Smooth muscle cell (in vitro differentiated cells): ENCODE results near the gene PPP4R4. TPM values are rescaled to one million over a fixed set of nuclear protein-coding genes. Genes with fewer than 3 reads are reported as not detected.
A peak's percentile ranks its signal among the peaks of the same experiment; 100 is the strongest.

Source experiments
- DNase-seq: peaks from one replicate; lab custom pipeline; 2025; ENCODE audit not compliant: unreplicated experiment; lab: John Stamatoyannopoulos, UW
- H2AFZ ChIP-seq: fragments of 200-600 bp; sonication (generic); 2 replicates; pipeline ENCODE4 v1.6.0; 2016; ENCODE audit warnings: antibody characterized with exemption, low read depth, mild to moderate bottlenecking
- H3F3A ChIP-seq: fragments of 200-600 bp; sonication (generic); 2 replicates; pipeline ENCODE4 v1.6.0; 2017; ENCODE audit warnings: antibody characterized with exemption, low read depth
- H3K27ac ChIP-seq: fragments of 200-600 bp; sonication (generic); 2 replicates; pipeline ENCODE4 v1.5.1; 2016; ENCODE audit warnings: low read depth, mild to moderate bottlenecking
- H3K27me3 ChIP-seq: fragments of 200-600 bp; sonication (generic); 2 replicates; pipeline ENCODE4 v1.6.1; 2016; ENCODE audit warnings: low read depth, mild to moderate bottlenecking
- H3K36me3 ChIP-seq: fragments of 200-600 bp; sonication (generic); 2 replicates; pipeline ENCODE4 v1.5.1; 2016; ENCODE audit warnings: low read depth
- H3K4me1 ChIP-seq: fragments of 200-600 bp; sonication (generic); 2 replicates; pipeline ENCODE4 v1.5.1; 2016; ENCODE audit warnings: low read depth
- H3K4me2 ChIP-seq: fragments of 200-600 bp; sonication (generic); 2 replicates; pipeline ENCODE4 v1.6.0; 2016; ENCODE audit warnings: mild to moderate bottlenecking
- H3K4me3 ChIP-seq: fragments of 200-600 bp; sonication (generic); 2 replicates; pipeline ENCODE4 v1.5.1; 2016; ENCODE audit warnings: mild to moderate bottlenecking
- H3K79me2 ChIP-seq: fragments of 200-600 bp; sonication (generic); 2 replicates; pipeline ENCODE4 v1.6.0; 2016; ENCODE audit warnings: low read depth, mild to moderate bottlenecking
- H3K9ac ChIP-seq: fragments of 200-600 bp; sonication (generic); 2 replicates; pipeline ENCODE4 v1.6.0; 2016; ENCODE audit warnings: low read depth
- H3K9me3 ChIP-seq: fragments of 200-600 bp; sonication (generic); replicated peaks from 2 replicates; pipeline ENCODE4 v1.5.1; 2016; ENCODE audit warnings: low read depth
- H4K20me1 ChIP-seq: fragments of 200-600 bp; sonication (generic); 2 replicates; pipeline ENCODE4 v1.6.0; 2016; ENCODE audit warnings: low read depth
- WGBS: methylation state at CpG from one replicate; pipeline ENCODE4 v1.1.7; 2016; ENCODE audit warnings: low lambda C conversion rate; 5-methylcytosine and 5-hydroxymethylcytosine counted together
- polyA plus RNA-seq: library from polyadenylated mRNA; unstranded; fragments of >200 nt; fragmentation: Nextera tagmentation; extraction: Ambion mirVana; gene quantifications from 2 replicates; pipeline ENCODE4 v1.2.1, GENCODE V29; 2016
- total RNA-seq: library from RNA; depleted of rRNA; stranded (reverse); fragments of >200 nt; gene quantifications from 2 replicates; pipeline ENCODE4 v1.2.3, GENCODE V29; 2014
- TF ChIP-seq, protein P1 (sequence below): fragments of 200-600 bp; sonication (generic); IDR thresholded peaks from 2 replicates; pipeline ENCODE4 v1.5.1; 2017; ENCODE audit warnings: borderline replicate concordance, mild to moderate bottlenecking, antibody characterized with exemption; ENCODE audit not compliant: insufficient read depth, poor library complexity, severe bottlenecking

PPP4R4 gene, protein sequence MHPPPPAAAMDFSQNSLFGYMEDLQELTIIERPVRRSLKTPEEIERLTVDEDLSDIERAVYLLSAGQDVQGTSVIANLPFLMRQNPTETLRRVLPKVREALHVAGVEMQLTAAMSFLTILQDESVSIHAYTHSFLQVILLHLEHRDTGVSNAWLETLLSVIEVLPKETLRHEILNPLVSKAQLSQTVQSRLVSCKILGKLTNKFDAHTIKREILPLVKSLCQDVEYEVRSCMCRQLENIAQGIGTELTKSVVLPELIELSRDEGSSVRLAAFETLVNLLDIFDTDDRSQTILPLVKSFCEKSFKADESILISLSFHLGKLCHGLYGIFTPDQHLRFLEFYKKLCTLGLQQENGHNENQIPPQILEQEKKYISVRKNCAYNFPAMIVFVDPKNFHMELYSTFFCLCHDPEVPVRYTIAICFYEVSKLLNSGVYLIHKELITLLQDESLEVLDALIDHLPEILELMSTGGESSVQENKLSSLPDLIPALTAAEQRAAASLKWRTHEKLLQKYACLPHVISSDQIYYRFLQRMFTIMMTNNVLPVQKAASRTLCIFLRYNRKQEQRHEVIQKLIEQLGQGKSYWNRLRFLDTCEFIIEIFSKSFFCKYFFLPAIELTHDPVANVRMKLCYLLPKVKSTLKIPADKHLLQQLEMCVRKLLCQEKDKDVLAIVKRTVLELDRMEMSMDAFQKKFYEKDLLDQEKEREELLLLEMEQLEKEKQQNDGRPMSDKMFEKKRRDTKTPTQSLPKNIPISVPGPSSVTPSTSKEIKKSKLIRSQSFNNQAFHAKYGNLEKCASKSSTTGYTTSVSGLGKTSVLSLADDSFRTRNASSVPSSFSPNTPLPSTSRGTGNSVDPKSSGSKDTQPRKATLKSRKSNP
- 0.27 and 0.40 TPM in 2 replicates for total RNA-seq
- 0.27 and 0.38 TPM in 2 replicates for polyA plus RNA-seq

DNA sequence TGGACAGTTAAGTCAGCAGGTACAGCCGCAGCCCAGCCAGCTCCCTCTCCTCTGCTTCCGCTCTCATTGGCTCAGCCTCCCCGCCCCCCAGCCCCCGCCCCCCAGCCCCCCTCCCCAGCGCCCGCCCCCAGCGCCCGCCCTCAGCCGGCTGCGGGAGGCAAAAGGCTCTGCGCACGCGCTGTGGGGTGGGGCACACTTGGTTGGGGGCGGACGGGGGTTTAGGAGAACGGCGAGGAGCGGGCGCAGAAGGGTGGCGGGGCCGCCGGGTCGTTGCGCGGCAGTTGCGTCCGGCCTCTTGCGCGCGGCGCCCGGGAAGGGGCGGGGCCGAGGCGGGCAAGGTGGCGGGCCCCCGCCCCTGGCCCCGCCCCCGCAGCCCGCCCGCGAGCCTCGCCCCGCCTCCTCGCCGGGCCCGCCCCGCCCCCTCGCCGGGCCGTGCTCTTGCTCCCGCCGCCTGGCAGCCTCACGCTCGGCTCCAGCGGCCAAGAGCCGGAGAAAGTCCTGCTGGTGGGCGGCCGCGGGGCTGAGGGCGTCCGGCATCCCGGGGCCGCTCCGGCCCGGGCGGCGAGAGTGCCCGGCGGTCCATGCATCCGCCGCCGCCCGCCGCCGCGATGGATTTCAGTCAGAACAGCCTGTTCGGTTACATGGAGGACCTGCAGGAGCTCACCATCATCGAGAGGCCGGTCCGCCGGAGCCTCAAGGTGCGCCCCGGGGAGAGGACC, at the start of gene PPP4R4:
Gene PPP4R4 (plus strand): TSS at position 438 of the 719 bp plus-strand sequence. CDS start 144 bp downstream, at position 582.
- Histone ChIP-seq H3K9me3 (no peaks in the 10 kb centered on the region), H3K4me3 (peak within 1 kb of the TSS; percentile 66), H3K27me3 (peaks cover 46% of the 10 kb centered on the region), H3K4me2 (peak within 1 kb of the TSS; percentile 94), H3K27ac (no peak within 1 kb of the TSS), H3K36me3 (no peaks in the 10 kb centered on the region), H4K20me1 (no peaks in the 10 kb centered on the region), H3K4me1 (peaks cover 17% of the 10 kb centered on the region), H3F3A (peaks cover 3% of the 10 kb centered on the region), H2AFZ (peak within 1 kb of the TSS; percentile 92), H3K79me2 (no peaks in the 10 kb centered on the region), H3K9ac (no peak within 1 kb of the TSS)
- DNase-seq, result peak; percentile 69
- 0% methylated on average over 20 of the region's 84 CpGs for WGBS
- TF ChIP-seq, protein P1, sequence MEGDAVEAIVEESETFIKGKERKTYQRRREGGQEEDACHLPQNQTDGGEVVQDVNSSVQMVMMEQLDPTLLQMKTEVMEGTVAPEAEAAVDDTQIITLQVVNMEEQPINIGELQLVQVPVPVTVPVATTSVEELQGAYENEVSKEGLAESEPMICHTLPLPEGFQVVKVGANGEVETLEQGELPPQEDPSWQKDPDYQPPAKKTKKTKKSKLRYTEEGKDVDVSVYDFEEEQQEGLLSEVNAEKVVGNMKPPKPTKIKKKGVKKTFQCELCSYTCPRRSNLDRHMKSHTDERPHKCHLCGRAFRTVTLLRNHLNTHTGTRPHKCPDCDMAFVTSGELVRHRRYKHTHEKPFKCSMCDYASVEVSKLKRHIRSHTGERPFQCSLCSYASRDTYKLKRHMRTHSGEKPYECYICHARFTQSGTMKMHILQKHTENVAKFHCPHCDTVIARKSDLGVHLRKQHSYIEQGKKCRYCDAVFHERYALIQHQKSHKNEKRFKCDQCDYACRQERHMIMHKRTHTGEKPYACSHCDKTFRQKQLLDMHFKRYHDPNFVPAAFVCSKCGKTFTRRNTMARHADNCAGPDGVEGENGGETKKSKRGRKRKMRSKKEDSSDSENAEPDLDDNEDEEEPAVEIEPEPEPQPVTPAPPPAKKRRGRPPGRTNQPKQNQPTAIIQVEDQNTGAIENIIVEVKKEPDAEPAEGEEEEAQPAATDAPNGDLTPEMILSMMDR, result no peak

DNA sequence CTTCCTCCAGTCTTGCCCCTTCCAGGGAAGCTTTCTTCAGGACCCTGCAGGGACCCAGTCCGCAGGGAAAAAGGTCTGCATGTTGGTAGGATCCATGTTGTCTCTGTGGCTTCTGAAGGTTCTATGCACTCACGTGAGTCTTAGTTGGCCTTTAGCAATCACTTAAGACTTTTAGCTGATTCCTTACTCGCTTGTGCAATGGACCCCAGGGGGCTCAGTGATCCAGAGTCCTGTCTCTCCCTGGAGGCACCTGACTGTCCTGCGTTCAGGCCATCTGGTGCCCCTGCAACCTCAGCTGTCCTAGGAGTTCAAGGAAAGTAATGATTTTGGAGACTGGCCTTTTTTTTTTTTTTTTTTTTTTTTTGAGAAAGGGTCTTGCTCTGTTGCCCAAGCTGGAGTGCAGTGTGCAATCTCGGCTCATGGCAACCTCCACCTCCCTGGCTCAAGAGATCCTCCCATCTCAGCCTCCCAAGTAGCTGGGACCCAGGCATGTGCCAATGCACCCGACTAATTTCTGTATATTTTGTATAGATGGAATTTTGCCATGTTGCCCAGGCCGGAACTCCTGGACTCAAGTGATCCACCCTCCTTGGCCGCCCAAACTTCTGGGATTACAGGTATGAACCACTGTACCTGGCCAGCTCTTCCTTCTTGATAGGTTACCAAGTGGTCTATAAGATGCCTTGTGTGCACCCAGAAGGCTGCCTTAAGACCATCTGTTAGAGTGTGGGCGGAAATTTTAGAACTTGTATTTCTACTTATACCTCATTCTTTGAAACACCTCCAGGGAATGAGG, 49.3 kb upstream of the PPP4R4 start:
- Histone ChIP-seq H3K4me1 (no peaks in the 10 kb centered on the region), H2AFZ (no peak overlapping the region), H3K27me3 (no peaks in the 10 kb centered on the region), H3F3A (no peaks in the 10 kb centered on the region), H3K9me3 (no peaks in the 10 kb centered on the region), H3K4me3 (no peak overlapping the region), H3K36me3 (no peaks in the 10 kb centered on the region), H3K79me2 (no peaks in the 10 kb centered on the region), H4K20me1 (no peaks in the 10 kb centered on the region), H3K9ac (no peak overlapping the region), H3K27ac (no peak overlapping the region), H3K4me2 (no peak overlapping the region)
- TF ChIP-seq, protein P1, result no peak
- DNase-seq, result no peak
- WGBS, result 89% methylated on average over 9 of the region's 9 CpGs

DNA sequence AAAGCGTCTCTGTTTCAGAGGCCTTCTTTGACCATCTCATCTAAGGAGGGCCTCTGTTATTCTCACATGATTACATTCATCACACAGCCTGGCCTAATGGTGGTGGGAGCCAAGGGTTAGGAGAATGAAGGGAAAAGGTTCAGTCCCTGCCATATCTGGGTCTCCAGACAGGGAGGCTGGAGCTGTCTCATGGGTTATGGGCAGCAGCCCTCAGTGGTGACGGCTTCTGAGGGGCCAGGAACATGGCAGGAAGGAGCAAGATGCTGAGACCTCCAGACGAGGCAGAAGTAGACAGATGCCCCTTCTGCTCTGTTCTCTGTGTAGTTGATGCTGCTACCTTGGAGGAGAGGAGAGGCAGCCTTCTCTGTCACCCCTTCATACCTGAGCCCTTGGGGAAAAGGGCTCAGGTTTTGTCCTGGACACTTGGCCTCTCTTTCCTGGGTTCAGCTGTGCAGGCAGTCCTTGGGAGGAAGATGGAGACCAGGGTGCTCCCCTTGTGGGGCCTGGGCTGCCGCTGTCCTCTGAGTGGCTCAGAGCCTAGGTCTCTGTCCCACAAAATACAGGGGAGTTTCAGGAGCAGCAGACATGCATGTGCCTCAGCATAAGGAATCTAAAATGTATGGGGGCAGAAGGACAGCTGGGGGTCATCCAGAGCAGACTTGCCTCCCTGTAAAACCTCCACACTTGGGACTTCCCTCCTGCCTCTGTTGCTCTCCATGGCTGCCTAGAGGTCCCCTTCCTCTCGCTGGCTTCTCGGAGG, 48.3 kb upstream of the PPP4R4 start:
- no peaks in the 10 kb centered on the region for H3K27me3 ChIP-seq
- no peaks in the 10 kb centered on the region for H3K36me3 ChIP-seq
- H2AFZ ChIP-seq, result no peak overlapping the region
- no peaks in the 10 kb centered on the region for H3K79me2 ChIP-seq
- H3K27ac ChIP-seq, result no peak overlapping the region
- no peak overlapping the region for H3K4me2 ChIP-seq
- no peak overlapping the region for H3K9ac ChIP-seq
- 97% methylated on average over 6 of the region's 6 CpGs for WGBS
- no peak overlapping the region for H3K4me3 ChIP-seq
- TF ChIP-seq, protein P1, result no peak
- H3F3A ChIP-seq, result no peaks in the 10 kb centered on the region
- no peaks in the 10 kb centered on the region for H4K20me1 ChIP-seq
- no peaks in the 10 kb centered on the region for H3K9me3 ChIP-seq
- no peak for DNase-seq
- peaks cover 6% of the 10 kb centered on the region for H3K4me1 ChIP-seq
